ENCODE measurements around the gene SNAPC3. TPM values are rescaled to one million over a fixed set of nuclear protein-coding genes. Genes with fewer than 3 reads are reported as not detected.

SNAPC3 gene
- 10 to 100 TPM; 41.3 to 52.5 TPM for total RNA-seq
- polyA plus RNA-seq (2013, experiment 1 of 2), result 55.4 TPM
- polyA plus RNA-seq (2013, experiment 2 of 2), result 50.3 TPM
- long read RNA-seq, experiment 1, full-length matches to known transcripts, result 9 of 20 reads
- long read RNA-seq, experiment 1, partial matches to known transcripts, result 3 of 20 reads
- long read RNA-seq, experiment 1, other reads (novel, unspliced or antisense), result 8 of 20 reads
- long read RNA-seq, experiment 2, full-length matches to known transcripts, result 132 of 155 reads
- long read RNA-seq, experiment 2, partial matches to known transcripts, result 6 of 155 reads
- long read RNA-seq, experiment 2, other reads (novel, unspliced or antisense), result 17 of 155 reads
- long read RNA-seq, experiment 3, full-length matches to known transcripts, result 157 of 178 reads
- long read RNA-seq, experiment 3, partial matches to known transcripts, result 6 of 178 reads
- long read RNA-seq, experiment 3, other reads (novel, unspliced or antisense), result 15 of 178 reads
- long read RNA-seq, experiment 4, full-length matches to known transcripts, result 85 of 104 reads
- long read RNA-seq, experiment 4, partial matches to known transcripts, result 11 of 104 reads
- long read RNA-seq, experiment 4, other reads (novel, unspliced or antisense), result 8 of 104 reads

DNA sequence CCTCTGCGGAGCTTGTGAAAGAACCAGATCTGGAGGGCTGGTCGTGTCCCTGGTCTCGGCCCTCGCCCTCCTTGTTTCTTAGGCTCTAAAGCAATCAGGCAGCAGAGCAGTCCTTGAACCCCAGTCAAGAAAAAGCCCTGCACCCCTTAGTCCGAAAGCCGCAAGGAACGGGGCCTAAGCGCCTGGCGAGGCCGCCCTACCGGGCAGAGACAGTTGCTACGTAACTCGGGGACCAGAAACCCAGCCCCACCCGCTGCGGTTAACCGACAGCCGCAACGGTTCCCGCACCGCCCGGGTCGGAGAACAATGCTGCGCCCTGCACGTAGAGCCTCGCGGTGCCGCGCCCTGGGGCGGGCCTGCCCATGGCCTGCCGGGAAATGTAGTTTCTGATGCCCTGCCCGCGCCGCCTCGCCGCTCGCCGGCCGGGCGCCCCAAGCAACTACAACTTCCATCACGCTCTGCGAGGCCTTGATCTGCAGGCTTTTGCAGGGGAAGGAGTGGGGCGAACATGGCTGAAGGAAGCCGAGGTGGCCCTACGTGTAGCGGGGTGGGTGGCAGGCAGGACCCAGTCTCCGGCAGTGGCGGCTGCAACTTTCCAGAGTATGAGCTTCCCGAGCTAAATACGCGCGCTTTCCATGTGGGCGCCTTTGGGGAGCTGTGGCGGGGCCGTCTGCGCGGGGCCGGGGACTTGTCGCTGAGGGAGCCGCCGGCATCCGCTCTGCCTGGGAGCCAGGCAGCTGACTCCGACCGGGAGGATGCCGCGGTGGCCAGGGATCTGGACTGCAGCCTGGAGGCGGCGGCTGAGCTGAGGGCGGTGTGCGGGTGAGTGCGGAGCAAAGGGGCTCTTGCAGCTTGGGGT, at the start of gene SNAPC3:
SNAPC3 (plus strand) TSS at position 505 of the 859 bp plus-strand sequence; CDS start at position 509, 4 bp downstream.
- 2 to 3% methylated on average over 36 to 70 of the region's 70 CpGs for WGBS, 2 experiments (ENCODE audit: insufficient coverage in 1 of 2, insufficient read length in 1 of 2)
- Mint-ChIP-seq H3K9me3 (no peaks in the 10 kb centered on the region), H3K27me3 (ENCODE audit: insufficient read depth) (no peaks in the 10 kb centered on the region), H3K36me3 (ENCODE audit: low read depth) (peaks cover 24% of the 10 kb centered on the region), H3K27ac (peak within 1 kb of the TSS; percentile 95), H3K4me1 (peaks cover 18% of the 10 kb centered on the region), H3K4me3 (peak within 1 kb of the TSS; percentile 94)
- H3K4me3 ChIP-seq (ENCODE audit: low read length), result peak within 1 kb of the TSS; percentile 100
- TF ChIP-seq, protein P1, sequence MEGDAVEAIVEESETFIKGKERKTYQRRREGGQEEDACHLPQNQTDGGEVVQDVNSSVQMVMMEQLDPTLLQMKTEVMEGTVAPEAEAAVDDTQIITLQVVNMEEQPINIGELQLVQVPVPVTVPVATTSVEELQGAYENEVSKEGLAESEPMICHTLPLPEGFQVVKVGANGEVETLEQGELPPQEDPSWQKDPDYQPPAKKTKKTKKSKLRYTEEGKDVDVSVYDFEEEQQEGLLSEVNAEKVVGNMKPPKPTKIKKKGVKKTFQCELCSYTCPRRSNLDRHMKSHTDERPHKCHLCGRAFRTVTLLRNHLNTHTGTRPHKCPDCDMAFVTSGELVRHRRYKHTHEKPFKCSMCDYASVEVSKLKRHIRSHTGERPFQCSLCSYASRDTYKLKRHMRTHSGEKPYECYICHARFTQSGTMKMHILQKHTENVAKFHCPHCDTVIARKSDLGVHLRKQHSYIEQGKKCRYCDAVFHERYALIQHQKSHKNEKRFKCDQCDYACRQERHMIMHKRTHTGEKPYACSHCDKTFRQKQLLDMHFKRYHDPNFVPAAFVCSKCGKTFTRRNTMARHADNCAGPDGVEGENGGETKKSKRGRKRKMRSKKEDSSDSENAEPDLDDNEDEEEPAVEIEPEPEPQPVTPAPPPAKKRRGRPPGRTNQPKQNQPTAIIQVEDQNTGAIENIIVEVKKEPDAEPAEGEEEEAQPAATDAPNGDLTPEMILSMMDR (conservative IDR thresholded peaks at IDR 0.05), result no peak
- peaks cover 30% of the 10 kb centered on the region for H3K36me3 ChIP-seq (ENCODE audit: control insufficient read depth, insufficient read depth, low read length)
- H3K4me1 ChIP-seq (ENCODE audit: control insufficient read depth, insufficient read depth, low read length), result no peaks in the 10 kb centered on the region
- no peaks in the 10 kb centered on the region for H3K27me3 ChIP-seq (ENCODE audit: control insufficient read depth, insufficient read depth, low read length, poor library complexity, severe bottlenecking)
- H3K9me3 ChIP-seq (ENCODE audit: control insufficient read depth, low read length), result no peaks in the 10 kb centered on the region
- peak; percentile 98 for DNase-seq
- H3K9ac ChIP-seq (ENCODE audit: extremely low read depth, low read length, poor library complexity, severe bottlenecking), result peak within 1 kb of the TSS; percentile 73
- peak within 1 kb of the TSS; percentile 79 for H3K27ac ChIP-seq (ENCODE audit: low read depth, low read length)

DNA sequence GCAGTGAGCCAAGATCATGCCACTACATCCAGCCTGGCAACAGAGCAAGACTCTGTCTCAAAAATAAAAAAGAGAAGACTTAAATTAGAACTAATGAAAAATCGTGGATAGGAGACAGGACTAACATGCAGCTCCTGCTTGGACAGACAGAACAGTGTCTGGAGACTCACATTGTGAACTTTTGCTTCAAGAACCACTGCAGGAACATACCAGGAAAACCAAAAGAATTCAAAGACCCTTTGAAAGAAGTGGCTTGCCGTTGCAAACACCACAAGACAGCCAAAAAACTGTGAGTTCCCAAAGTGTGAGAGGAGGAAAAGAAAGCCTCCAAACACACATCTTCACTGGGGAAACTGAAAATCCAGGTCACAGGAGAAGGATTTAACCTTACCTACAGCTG, 48.8 kb upstream of the SNAPC3 start:
- H3K27ac Mint-ChIP-seq, result no peak overlapping the region
- TF ChIP-seq, protein P1 (conservative IDR thresholded peaks at IDR 0.05), result no peak
- no peak overlapping the region for H3K27ac ChIP-seq (ENCODE audit: low read depth, low read length)

DNA sequence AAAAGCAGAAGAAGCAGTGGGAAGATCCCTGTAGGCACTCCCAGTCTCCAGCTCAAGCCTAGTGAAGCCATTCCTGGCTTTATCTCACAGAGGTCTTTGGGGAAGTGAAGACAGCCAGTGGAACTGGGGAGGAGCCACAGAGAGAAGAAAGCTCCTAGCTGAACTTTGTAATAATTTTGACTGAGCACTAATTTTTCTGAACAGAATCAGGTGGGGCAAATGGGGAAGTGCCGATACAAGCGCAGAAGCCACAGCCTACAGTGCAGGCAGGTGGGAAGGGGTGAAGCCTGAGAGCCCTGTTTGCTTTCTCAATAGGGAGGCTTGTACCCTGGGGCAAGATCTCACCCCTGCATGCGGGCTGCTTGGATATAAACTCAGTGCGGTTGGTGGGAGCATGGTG, 48.4 kb upstream of the SNAPC3 start:
- TF ChIP-seq, protein P1 (conservative IDR thresholded peaks at IDR 0.05), result no peak
- Histone ChIP-seq H3K4me1 (ENCODE audit: control insufficient read depth, insufficient read depth, low read length) (no peaks in the 10 kb centered on the region), H3K4me3 (ENCODE audit: low read length) (no peak overlapping the region), H3K36me3 (ENCODE audit: control insufficient read depth, insufficient read depth, low read length) (no peaks in the 10 kb centered on the region), H3K9me3 (ENCODE audit: control insufficient read depth, low read length) (peaks cover 51% of the 10 kb centered on the region), H3K27ac (ENCODE audit: low read depth, low read length) (no peak overlapping the region), H3K27me3 (ENCODE audit: control insufficient read depth, insufficient read depth, low read length, poor library complexity, severe bottlenecking) (no peaks in the 10 kb centered on the region), H3K9ac (ENCODE audit: extremely low read depth, low read length, poor library complexity, severe bottlenecking) (no peak overlapping the region)
- no peak for DNase-seq
- no peaks in the 10 kb centered on the region for H3K27me3 Mint-ChIP-seq (ENCODE audit: insufficient read depth)
- H3K4me3 Mint-ChIP-seq, result no peak overlapping the region
- 95 to 100% methylated on average over 2 to 4 of the region's 4 CpGs for WGBS, 2 experiments (ENCODE audit: insufficient coverage in 1 of 2, insufficient read length in 1 of 2)
- peaks cover 11% of the 10 kb centered on the region for H3K36me3 Mint-ChIP-seq (ENCODE audit: low read depth)
- peaks cover 5% of the 10 kb centered on the region for H3K4me1 Mint-ChIP-seq
- H3K9me3 Mint-ChIP-seq, result peaks cover 46% of the 10 kb centered on the region
- H3K27ac Mint-ChIP-seq, result no peak overlapping the region

More for the DNA sequence above, 48.8 kb upstream of the SNAPC3 start:
- H3K36me3 ChIP-seq (ENCODE audit: control insufficient read depth, insufficient read depth, low read length), result no peaks in the 10 kb centered on the region
- no peaks in the 10 kb centered on the region for H3K27me3 ChIP-seq (ENCODE audit: control insufficient read depth, insufficient read depth, low read length, poor library complexity, severe bottlenecking)
- Mint-ChIP-seq H3K27me3 (ENCODE audit: insufficient read depth) (no peaks in the 10 kb centered on the region), H3K4me1 (peaks cover 5% of the 10 kb centered on the region), H3K4me3 (no peak overlapping the region), H3K36me3 (ENCODE audit: low read depth) (peaks cover 11% of the 10 kb centered on the region), H3K9me3 (peaks cover 44% of the 10 kb centered on the region)
- no peak overlapping the region for H3K4me3 ChIP-seq (ENCODE audit: low read length)
- no peak overlapping the region for H3K9ac ChIP-seq (ENCODE audit: extremely low read depth, low read length, poor library complexity, severe bottlenecking)
- DNase-seq, result no peak
- H3K4me1 ChIP-seq (ENCODE audit: control insufficient read depth, insufficient read depth, low read length), result no peaks in the 10 kb centered on the region
- peaks cover 51% of the 10 kb centered on the region for H3K9me3 ChIP-seq (ENCODE audit: control insufficient read depth, low read length)
- WGBS, 2 experiments (ENCODE audit: insufficient coverage in 1 of 2, insufficient read length in 1 of 2), result 94 to 100% methylated on average over 1 to 2 of the region's 2 CpGs

All from endodermal cell (in vitro differentiated cells).